HCT116 (cell line): ENCODE results near the gene ARL15. TPM values are rescaled to one million over a fixed set of nuclear protein-coding genes. Genes with fewer than 3 reads are reported as not detected.

Experiments used
- ATAC-seq: fragments of 200-7000 bp; cut with Tn5 transposase; 2 replicates; pipeline ENCODE4 v1.9.1; 2020; ENCODE audit warnings: mild to moderate bottlenecking, moderate library complexity
- BruUV-seq: library from RNA; stranded (reverse); fragments of 400-500 nt; replicated peaks from 2 replicates; lab custom pipeline; 2021; lab: Mats Ljungman, UMichigan
- CTCF ChIA-PET: fragments of 300-600 bp; sonication (Branson Sonifier 250); formaldehyde crosslinking; loops from one replicate; lab custom pipeline; 2021; ENCODE audit warnings: antibody characterized with exemption; lab: Charles Lee
- POLR2A ChIA-PET: fragments of 300-600, 350-600 bp; sonication (Branson Sonifier 250); formaldehyde crosslinking; loops from one replicate; lab custom pipeline; 2021; ENCODE audit warnings: antibody characterized with exemption; lab: Charles Lee
- RAD21 ChIA-PET, 2 experiments: fragments of 300-600 bp; sonication (Branson Sonifier 250); formaldehyde crosslinking; loops; one replicate each; lab custom pipeline; 2023; ENCODE audit warnings: low total read pairs in 2 of 2; ENCODE audit not compliant: uncharacterized antibody in 2 of 2, unreplicated experiment in 2 of 2, low non-redundant PET in 1 of 2; lab: Charles Lee
- DNase-seq: peaks from one replicate; pipeline ENCODE4 v3.0.0-alpha.2; 2010; ENCODE audit warnings: low read depth, low spot score
- H2AFZ ChIP-seq: fragments of 200-600 bp; shearing (Covaris generic), sonication (generic); 2 replicates; pipeline ENCODE4 v1.6.1; 2017; ENCODE audit warnings: low read depth, mixed run types, mixed read lengths, antibody characterized with exemption, low read length; ENCODE audit not compliant: poor library complexity, severe bottlenecking
- H3K27ac ChIP-seq: 2 replicates; pipeline ENCODE4 v1.5.1; 2012; ENCODE audit warnings: low read depth, low read length
- H3K27me3 ChIP-seq: fragments of 200-600 bp; sonication (generic); 2 replicates; pipeline ENCODE4 v1.6.1; 2016; ENCODE audit warnings: mixed run types, low read length, mixed read lengths; ENCODE audit not compliant: insufficient read depth
- H3K36me3 ChIP-seq, 2 experiments: fragments of 200-500 bp in 1 of 2; fragments of 200-600 bp in 1 of 2; sonication (Bioruptor generic) in 1 of 2; sonication (generic) in 1 of 2; 2 replicates each; pipeline versions ENCODE4 v1.5.1 to v1.6.1; 2014 to 2016; ENCODE audit warnings: low read length in 2 of 2, inconsistent platforms in 1 of 2, mixed read lengths in 1 of 2, mixed run types in 1 of 2; ENCODE audit not compliant: insufficient read depth in 2 of 2, control insufficient read depth in 1 of 2
- H3K4me1 ChIP-seq, 2 experiments: fragments of 200-600 bp in 1 of 2; sonication (generic) in 1 of 2; 2 replicates each; pipeline versions ENCODE4 v1.5.1 to v1.6.1; 2012 to 2017; ENCODE audit warnings: low read length in 2 of 2, inconsistent platforms in 1 of 2, mild to moderate bottlenecking in 1 of 2, mixed read lengths in 1 of 2, mixed run types in 1 of 2, moderate library complexity in 1 of 2; ENCODE audit not compliant: insufficient read depth in 2 of 2, control insufficient read depth in 1 of 2
- H3K4me2 ChIP-seq: fragments of 200-600 bp; sonication (generic); 2 replicates; pipeline ENCODE4 v1.6.1; 2017; ENCODE audit warnings: mixed run types, low read length, mixed read lengths
- H3K4me3 ChIP-seq, 2 experiments: fragments of 200-600 bp in 1 of 2; sonication (generic) in 1 of 2; replicated peaks in 1 of 2; 2 replicates each; pipeline ENCODE4 v1.5.1; 2011 to 2016; ENCODE audit warnings: low read length in 2 of 2, control low read depth in 1 of 2, low read depth in 1 of 2, mild to moderate bottlenecking in 1 of 2, mixed read lengths in 1 of 2, mixed run types in 1 of 2
- H3K79me2 ChIP-seq: fragments of 200-600 bp; sonication (generic); 2 replicates; pipeline ENCODE4 v1.6.1; 2017; ENCODE audit warnings: mild to moderate bottlenecking, mixed run types, low read length, moderate library complexity, mixed read lengths; ENCODE audit not compliant: insufficient read depth
- H3K9ac ChIP-seq: fragments of 200-600 bp; sonication (generic); 2 replicates; pipeline ENCODE4 v1.6.1; 2016; ENCODE audit warnings: low read length, mixed read lengths
- H3K9me2 ChIP-seq: fragments of 200-600 bp; sonication (generic), shearing (Covaris generic); 2 replicates; pipeline ENCODE4 v1.6.1; 2017; ENCODE audit warnings: mixed run types, mild to moderate bottlenecking, moderate library complexity; ENCODE audit not compliant: insufficient read depth
- H3K9me3 ChIP-seq, 2 experiments: fragments of 200-500 bp in 1 of 2; fragments of 200-600 bp in 1 of 2; sonication (Bioruptor generic) in 1 of 2; sonication (generic) in 1 of 2; 2 replicates each; pipeline ENCODE4 v1.6.1; 2014 to 2017; ENCODE audit warnings: low read length in 2 of 2, mixed read lengths in 2 of 2, inconsistent platforms in 1 of 2, low read depth in 1 of 2, mild to moderate bottlenecking in 1 of 2, mixed run types in 1 of 2, moderate library complexity in 1 of 2; ENCODE audit not compliant: control insufficient read depth in 1 of 2, insufficient read depth in 1 of 2
- H4K20me1 ChIP-seq: fragments of 200-600 bp; sonication (generic), shearing (Covaris generic); 2 replicates; pipeline ENCODE4 v1.6.1; 2017; ENCODE audit warnings: mixed run types, mild to moderate bottlenecking, moderate library complexity; ENCODE audit not compliant: insufficient read depth
- EGR1 ChIP-seq: IDR thresholded peaks from 2 replicates; pipeline ENCODE4 v1.6.1; 2012; ENCODE audit warnings: low read depth
- JUND ChIP-seq: IDR thresholded peaks from 2 replicates; pipeline ENCODE4 v1.6.1; 2012
- RAD21 ChIP-seq: IDR thresholded peaks from 2 replicates; pipeline ENCODE4 v1.6.1; 2012; ENCODE audit warnings: low read depth, mild to moderate bottlenecking
- SIN3A ChIP-seq: IDR thresholded peaks from 2 replicates; pipeline ENCODE4 v1.6.1; 2012; ENCODE audit warnings: low read depth
- SP1 ChIP-seq: IDR thresholded peaks from 2 replicates; pipeline ENCODE4 v1.6.1; 2012; ENCODE audit warnings: low read depth
- YY1 ChIP-seq: IDR thresholded peaks from 2 replicates; pipeline ENCODE4 v1.6.1; 2011; ENCODE audit warnings: low read length, low read depth, moderate library complexity, mild to moderate bottlenecking; ENCODE audit not compliant: insufficient replicate concordance; ENCODE audit errors: extremely low read depth
- ZFX ChIP-seq: fragments of 450-650 bp; IDR thresholded peaks from 2 replicates; pipeline ENCODE4 v1.6.1; 2017
- intact Hi-C: fragments of 100-400 bp; cut with micrococcal nuclease; formaldehyde crosslinking; loops from 2 replicates; pipeline ENCODE4 v1.10.0; 2022
- total RNA-seq: library from RNA; stranded (reverse); gene quantifications from one replicate; pipeline ENCODE4 v1.2.1, GENCODE V29; 2021; ENCODE audit not compliant: unreplicated experiment
- TF ChIP-seq, protein P1 (sequence below): IDR thresholded peaks from 2 replicates; pipeline ENCODE4 v1.6.1; 2012; ENCODE audit warnings: low read depth

ARL15 gene
- total RNA-seq, 1 experiment from 2014 or later = 15.0 TPM

DNA sequence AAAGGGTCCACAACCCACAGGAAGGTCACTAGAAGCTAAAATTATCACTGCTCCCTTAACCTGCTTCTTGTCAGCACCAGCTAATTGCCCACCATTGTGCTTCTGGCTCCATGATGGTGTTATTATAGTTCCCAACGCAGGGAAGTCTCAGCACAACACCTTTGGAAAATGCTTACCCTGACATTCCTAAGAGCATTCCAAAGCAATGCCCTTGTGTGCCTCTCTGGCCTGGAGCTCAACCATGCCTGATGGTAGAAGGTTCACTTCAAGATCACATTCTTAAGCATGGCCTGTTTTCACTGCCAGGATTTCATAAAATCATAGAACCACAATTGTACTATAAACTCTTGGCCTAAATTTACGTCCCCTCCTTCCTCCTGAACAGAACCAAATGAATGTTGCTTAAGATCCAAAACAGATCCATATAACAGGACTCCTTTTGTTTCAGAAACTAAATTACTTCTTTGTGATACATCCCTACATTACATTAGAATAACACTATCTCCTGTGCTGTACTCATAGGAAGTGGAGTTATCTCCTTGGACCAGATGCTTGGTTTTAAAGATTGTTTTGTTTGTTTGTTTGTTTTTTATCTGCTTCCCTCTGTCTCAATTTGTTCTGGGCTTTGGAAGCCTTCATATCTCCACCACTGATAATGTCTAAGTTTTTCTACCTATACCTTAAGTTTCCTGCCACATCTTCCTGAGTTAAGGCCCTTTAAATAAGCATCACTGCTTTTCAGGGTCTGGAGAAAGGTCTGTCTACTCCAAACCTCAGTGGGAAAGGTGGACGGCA is 32.1 kb downstream of the ARL15 start:
- H3K4me3 ChIP-seq = no peak overlapping the region
- no peaks in the 10 kb centered on the region for H3K4me1 ChIP-seq
- BruUV-seq = no TSS peak
- H3K4me2 ChIP-seq = no peak overlapping the region
- TF ChIP-seq SP1 = no peak
- no peak for TF ChIP-seq EGR1
- TF ChIP-seq, protein P1, sequence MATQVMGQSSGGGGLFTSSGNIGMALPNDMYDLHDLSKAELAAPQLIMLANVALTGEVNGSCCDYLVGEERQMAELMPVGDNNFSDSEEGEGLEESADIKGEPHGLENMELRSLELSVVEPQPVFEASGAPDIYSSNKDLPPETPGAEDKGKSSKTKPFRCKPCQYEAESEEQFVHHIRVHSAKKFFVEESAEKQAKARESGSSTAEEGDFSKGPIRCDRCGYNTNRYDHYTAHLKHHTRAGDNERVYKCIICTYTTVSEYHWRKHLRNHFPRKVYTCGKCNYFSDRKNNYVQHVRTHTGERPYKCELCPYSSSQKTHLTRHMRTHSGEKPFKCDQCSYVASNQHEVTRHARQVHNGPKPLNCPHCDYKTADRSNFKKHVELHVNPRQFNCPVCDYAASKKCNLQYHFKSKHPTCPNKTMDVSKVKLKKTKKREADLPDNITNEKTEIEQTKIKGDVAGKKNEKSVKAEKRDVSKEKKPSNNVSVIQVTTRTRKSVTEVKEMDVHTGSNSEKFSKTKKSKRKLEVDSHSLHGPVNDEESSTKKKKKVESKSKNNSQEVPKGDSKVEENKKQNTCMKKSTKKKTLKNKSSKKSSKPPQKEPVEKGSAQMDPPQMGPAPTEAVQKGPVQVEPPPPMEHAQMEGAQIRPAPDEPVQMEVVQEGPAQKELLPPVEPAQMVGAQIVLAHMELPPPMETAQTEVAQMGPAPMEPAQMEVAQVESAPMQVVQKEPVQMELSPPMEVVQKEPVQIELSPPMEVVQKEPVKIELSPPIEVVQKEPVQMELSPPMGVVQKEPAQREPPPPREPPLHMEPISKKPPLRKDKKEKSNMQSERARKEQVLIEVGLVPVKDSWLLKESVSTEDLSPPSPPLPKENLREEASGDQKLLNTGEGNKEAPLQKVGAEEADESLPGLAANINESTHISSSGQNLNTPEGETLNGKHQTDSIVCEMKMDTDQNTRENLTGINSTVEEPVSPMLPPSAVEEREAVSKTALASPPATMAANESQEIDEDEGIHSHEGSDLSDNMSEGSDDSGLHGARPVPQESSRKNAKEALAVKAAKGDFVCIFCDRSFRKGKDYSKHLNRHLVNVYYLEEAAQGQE = no peak
- TF ChIP-seq JUND = no peak
- no peak for TF ChIP-seq ZFX
- TF ChIP-seq SIN3A = no peak
- no peak for TF ChIP-seq YY1
- no peak for TF ChIP-seq RAD21
- H3K27ac ChIP-seq = no peak overlapping the region
- no peak for DNase-seq
- CTCF ChIA-PET = interaction anchor here (1.0 kb wide), 1 partner anchor 32 kb away, joined by 4 read pairs; no protein-coding TSS in a partner anchor
- no peaks in the 10 kb centered on the region for H4K20me1 ChIP-seq
- intact Hi-C loops = no loop called here
- ATAC-seq = no peak
- POLR2A ChIA-PET = no interaction called here
- no peaks in the 10 kb centered on the region for H3K9me3 ChIP-seq
- H2AFZ ChIP-seq = no peak overlapping the region
- H3K27me3 ChIP-seq = no peaks in the 10 kb centered on the region
- H3K9ac ChIP-seq = no peak overlapping the region
- H3K9me2 ChIP-seq = no peaks in the 10 kb centered on the region
- H3K36me3 ChIP-seq = no peaks in the 10 kb centered on the region
- no peaks in the 10 kb centered on the region for H3K79me2 ChIP-seq
- RAD21 ChIA-PET = no interaction called here
